Liver (tissue), 3 donors: ENCODE results near the gene KANK2.

Experiments
- CTCF ChIP-seq: fragments of 150-350 bp; IDR thresholded peaks from 2 replicates; pipeline ENCODE4 v1.5.1; 2017; ENCODE audit warnings: improper control_type of control experiment, low read depth, low read length; ENCODE audit not compliant: missing input control
- GABPA ChIP-seq, 2 donors: IDR thresholded peaks in 1 of 2; conservative IDR thresholded peaks in 1 of 2; 2 replicates each; pipeline ENCODE4 v1.6.1; 2016; ENCODE audit warnings: antibody characterized with exemption in 2 of 2, mild to moderate bottlenecking in 1 of 2, moderate library complexity in 1 of 2
- JUND ChIP-seq, 2 donors: IDR thresholded peaks; 2 replicates each; pipeline ENCODE4 v1.6.1; 2016; ENCODE audit warnings: antibody characterized with exemption in 2 of 2
- MAX ChIP-seq: IDR thresholded peaks from 2 replicates; pipeline ENCODE4 v1.6.1; 2016; ENCODE audit warnings: antibody characterized with exemption
- SP1 ChIP-seq: IDR thresholded peaks from 2 replicates; pipeline ENCODE4 v1.6.1; 2018; ENCODE audit warnings: antibody characterized with exemption, mild to moderate bottlenecking
- TAF1 ChIP-seq: conservative IDR thresholded peaks from 2 replicates; pipeline ENCODE4 v1.6.1; 2016; ENCODE audit warnings: antibody characterized with exemption, mild to moderate bottlenecking
- ZBTB33 ChIP-seq: IDR thresholded peaks from 2 replicates; pipeline ENCODE4 v1.6.1; 2016; ENCODE audit warnings: antibody characterized with exemption
- donor health status: healthy.
- donor health status: healthy.

DNA sequence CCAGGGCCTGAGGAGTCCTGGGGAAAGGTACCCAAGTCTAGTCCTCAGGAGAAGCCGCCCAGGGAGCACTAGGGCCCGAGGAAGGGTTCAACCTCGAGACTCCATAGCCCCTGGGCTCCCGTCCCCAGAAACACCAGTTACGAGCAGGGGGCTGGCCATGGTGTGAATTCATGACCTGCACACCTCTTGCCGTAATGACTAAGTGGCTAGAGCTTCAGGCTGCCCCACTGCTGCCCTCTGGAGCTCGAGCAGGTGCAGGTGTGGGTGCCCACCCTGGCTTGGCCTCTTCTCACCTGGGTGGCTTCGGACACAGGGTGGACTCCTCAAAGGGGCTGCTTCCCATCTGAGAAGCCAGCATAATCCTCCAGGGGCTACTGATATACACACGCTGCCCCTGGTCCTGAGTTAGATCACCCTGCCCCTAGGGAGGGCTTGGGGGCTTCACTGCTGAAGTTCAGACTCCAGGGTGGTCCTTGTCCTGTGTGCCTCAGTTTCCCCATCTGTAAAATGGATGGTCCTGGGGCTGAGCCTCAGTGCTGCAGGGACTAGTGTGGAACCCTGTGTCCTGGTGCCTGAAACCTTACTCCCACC, 55.3 kb downstream of the KANK2 start:
- TF ChIP-seq CTCF (no peak), TAF1 (no peak), MAX (no peak), SP1 (no peak), GABPA (IDR thresholded peaks at IDR 0.05 in 1 of 2, conservative IDR thresholded peaks at IDR 0.05 in 1 of 2) (no peak), ZBTB33 (no peak), JUND (IDR thresholded peaks at IDR 0.05) (no peak)
